Testis (tissue), 2 donors: Measurements from ENCODE around the gene PCCA.

ENCODE experiments used
- CTCF ChIP-seq, 3 experiments: fragments of 450-650 bp in 2 of 3; fragments of 200-600 bp in 1 of 3; sonication (generic) in 1 of 3; IDR thresholded peaks; one replicate each; pipeline ENCODE4 v1.5.1; 2016 to 2019; ENCODE audit warnings: antibody characterized with exemption in 3 of 3, mild to moderate bottlenecking in 2 of 3, moderate library complexity in 1 of 3
- POLR2A ChIP-seq: fragments of 450-650 bp; IDR thresholded peaks from one replicate; pipeline ENCODE4 v1.6.1; 2017; ENCODE audit warnings: antibody characterized with exemption, mild to moderate bottlenecking, moderate library complexity

DNA sequence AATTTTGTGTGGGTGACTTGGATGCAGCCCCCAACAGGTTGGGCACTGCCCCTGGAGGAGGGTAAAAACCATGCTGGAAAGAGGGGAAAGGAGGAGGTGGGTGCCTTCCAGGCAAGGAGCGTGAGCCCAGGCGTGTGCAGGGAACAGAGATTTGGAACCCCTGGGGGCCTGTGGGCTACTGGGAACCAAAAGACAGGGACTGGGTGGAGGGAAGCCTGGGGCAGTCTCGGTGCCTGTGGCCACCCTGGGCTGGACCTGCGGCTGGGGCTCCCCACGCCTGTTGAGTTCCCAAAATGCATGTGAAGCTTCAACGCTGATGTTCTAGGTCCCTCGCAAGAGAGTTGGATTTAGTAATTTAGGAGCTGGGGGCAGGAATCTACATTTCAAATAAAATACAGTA is 474.9 kb downstream of the PCCA start:
- TF ChIP-seq CTCF (IDR thresholded peaks at IDR 0.05) = no peak
- TF ChIP-seq POLR2A = no peak
